ENCODE measurements around the gene METTL22. TPM values are rescaled to one million over a fixed set of nuclear protein-coding genes. Genes with fewer than 3 reads are reported as not detected.

Gene METTL22
- total and polyA plus RNA-seq, 2 experiments from 2014 or later = 17.6 to 19.7 TPM

DNA sequence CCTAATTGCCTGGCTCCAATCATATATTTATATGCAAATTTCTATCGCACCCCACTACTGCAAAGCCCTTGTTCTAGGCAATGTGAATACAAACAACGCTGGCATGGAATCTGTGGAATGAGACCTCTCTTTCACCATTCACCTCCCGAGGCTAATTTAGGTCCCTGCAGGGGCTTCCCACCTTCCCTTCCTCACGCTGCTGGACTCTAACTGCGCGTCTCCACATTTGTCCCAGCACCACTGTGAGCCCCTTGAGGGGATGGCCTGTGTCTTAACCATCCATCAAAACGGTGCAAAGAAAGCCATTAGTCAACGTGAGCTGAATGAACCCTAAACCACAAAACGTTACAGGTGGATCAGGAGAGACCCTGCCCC lies 32.8 kb upstream of the METTL22 start:
- Histone ChIP-seq H3K4me1 (ENCODE audit: insufficient read depth) (peaks cover 8% of the 10 kb centered on the region), H4K20me1 (ENCODE audit: insufficient read depth, poor library complexity, severe bottlenecking) (no peaks in the 10 kb centered on the region), H3K9me2 (replicated peaks; ENCODE audit: insufficient read depth) (no peaks in the 10 kb centered on the region), H3K4me2 (peak overlapping the region; percentile 77), H2AFZ (no peak overlapping the region), H3K27ac (no peak overlapping the region), H3K9me3 (ENCODE audit: low read depth) (no peaks in the 10 kb centered on the region), H3K4me3 (no peak overlapping the region), H3K27me3 (peaks cover 60% of the 10 kb centered on the region), H3K36me3 (replicated peaks; ENCODE audit: insufficient read depth, low read depth) (no peaks in the 10 kb centered on the region), H3K79me2 (no peaks in the 10 kb centered on the region)
- TF ChIP-seq EZH2 (IDR thresholded peaks at IDR 0.05; ENCODE audit: borderline replicate concordance) = no peak
- TF ChIP-seq EZH2phosphoT487 (IDR thresholded peaks at IDR 0.05; ENCODE audit: low read depth, severe bottlenecking, unreplicated experiment) = no peak
- no peak for TF ChIP-seq CTCF (IDR thresholded peaks at IDR 0.05; ENCODE audit: poor library complexity)
- 5% methylated on average over 9 of the region's 9 CpGs for WGBS (ENCODE audit: low lambda C conversion rate, missing lambda C conversion rate)
- DNase-seq (ENCODE audit: low spot score) = no peak

DNA sequence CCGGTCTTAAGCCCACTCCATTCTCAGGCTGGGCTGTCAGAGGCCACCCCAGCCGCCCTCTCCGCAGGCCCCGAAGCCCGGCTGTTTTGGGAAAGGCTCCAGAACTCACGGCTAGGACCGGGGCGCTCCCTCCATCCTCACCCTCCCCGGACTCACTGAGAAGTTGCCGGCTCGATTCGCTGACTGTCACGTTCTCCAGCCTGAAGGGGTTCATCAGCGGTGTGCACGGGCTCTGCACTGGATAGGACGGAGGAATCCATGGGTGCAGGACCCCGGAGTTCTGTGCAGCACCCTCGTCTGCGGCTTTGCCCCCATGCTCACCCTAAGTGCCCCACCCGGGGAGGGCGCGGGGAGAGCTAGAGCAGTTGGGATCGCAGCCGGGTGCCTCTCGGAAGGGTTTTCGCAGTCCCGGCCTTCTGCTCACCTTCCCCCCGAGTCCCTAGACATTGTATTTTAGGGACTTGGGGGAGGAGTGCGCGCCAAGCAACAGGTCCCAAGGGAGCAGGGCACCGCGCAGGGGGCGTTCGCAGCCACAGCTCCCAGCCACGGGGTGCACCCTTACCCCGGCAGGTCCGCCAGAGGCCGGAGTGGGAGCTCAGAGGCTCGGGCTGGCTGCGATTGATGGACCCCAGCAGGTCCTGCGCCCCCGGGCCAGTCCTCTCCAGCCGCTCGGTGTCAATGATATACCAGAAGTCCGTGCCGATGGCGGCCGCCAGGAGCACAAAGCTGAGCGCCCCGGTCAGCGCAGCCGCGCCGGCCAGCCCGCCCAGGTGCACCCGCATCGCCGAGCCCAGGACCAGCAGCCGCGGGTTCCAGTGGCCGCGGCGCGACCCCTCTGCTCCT lies 32.2 kb upstream of the METTL22 start:
- DNase-seq (ENCODE audit: low spot score) = no peak
- Histone ChIP-seq H3K4me1 (ENCODE audit: insufficient read depth) (peaks cover 8% of the 10 kb centered on the region), H3K9me3 (ENCODE audit: low read depth) (no peaks in the 10 kb centered on the region), H3K27ac (no peak overlapping the region), H3K9me2 (replicated peaks; ENCODE audit: insufficient read depth) (no peaks in the 10 kb centered on the region), H3K79me2 (no peaks in the 10 kb centered on the region), H2AFZ (no peak overlapping the region), H3K4me3 (no peak overlapping the region), H3K36me3 (replicated peaks; ENCODE audit: insufficient read depth, low read depth) (no peaks in the 10 kb centered on the region), H3K4me2 (peak overlapping the region; percentile 77), H3K27me3 (peaks cover 60% of the 10 kb centered on the region), H4K20me1 (ENCODE audit: insufficient read depth, poor library complexity, severe bottlenecking) (no peaks in the 10 kb centered on the region)
- 2% methylated on average over 63 of the region's 64 CpGs for WGBS (ENCODE audit: low lambda C conversion rate, missing lambda C conversion rate)
- no peak for TF ChIP-seq EZH2phosphoT487 (IDR thresholded peaks at IDR 0.05; ENCODE audit: low read depth, severe bottlenecking, unreplicated experiment)
- no peak for TF ChIP-seq CTCF (IDR thresholded peaks at IDR 0.05; ENCODE audit: poor library complexity)
- peak; percentile 81 for TF ChIP-seq EZH2 (IDR thresholded peaks at IDR 0.05; ENCODE audit: borderline replicate concordance)

GRCh38 chr16:8589900-8590688 lies 31.4 kb upstream of the METTL22 start, which contains the start of gene TMEM114:
TSS of gene TMEM114 (minus strand) at chr16:8590511. CDS start at chr16:8589838, 673 bp downstream.
- Histone ChIP-seq H3K36me3 (replicated peaks; ENCODE audit: insufficient read depth, low read depth) (no peaks in the 10 kb centered on the region), H4K20me1 (ENCODE audit: insufficient read depth, poor library complexity, severe bottlenecking) (no peaks in the 10 kb centered on the region), H3K4me1 (ENCODE audit: insufficient read depth) (peaks cover 8% of the 10 kb centered on the region), H2AFZ (no peak within 1 kb of the TSS), H3K4me2 (peak within 1 kb of the TSS; percentile 77), H3K4me3 (no peak within 1 kb of the TSS), H3K9me3 (ENCODE audit: low read depth) (no peaks in the 10 kb centered on the region), H3K27me3 (peaks cover 60% of the 10 kb centered on the region), H3K9me2 (replicated peaks; ENCODE audit: insufficient read depth) (no peaks in the 10 kb centered on the region), H3K79me2 (no peaks in the 10 kb centered on the region), H3K27ac (no peak within 1 kb of the TSS)
- DNase-seq (ENCODE audit: low spot score) = no peak
- 4% methylated on average over 27 of the region's 41 CpGs for WGBS (ENCODE audit: low lambda C conversion rate, missing lambda C conversion rate)
- peak; percentile 20 for TF ChIP-seq EZH2 (IDR thresholded peaks at IDR 0.05; ENCODE audit: borderline replicate concordance)
- TF ChIP-seq EZH2phosphoT487 (IDR thresholded peaks at IDR 0.05; ENCODE audit: low read depth, severe bottlenecking, unreplicated experiment) = no peak

Data from hepatocyte (in vitro differentiated cells).